Upper lobe of left lung (tissue), 4 donors: ENCODE data around the gene SVEP1.

Experiments
- EP300 ChIP-seq, 4 donors: sonication (generic); formaldehyde crosslinking; IDR thresholded peaks; one replicate each; pipeline ENCODE4 v1.5.1; 2017; ENCODE audit warnings: antibody characterized with exemption in 4 of 4, control low read depth in 2 of 4
- POLR2A ChIP-seq, 4 donors: fragments of 450-650 bp; IDR thresholded peaks; one replicate each; pipeline ENCODE4 v1.5.1; 2016 to 2017; ENCODE audit warnings: antibody characterized with exemption in 4 of 4, mild to moderate bottlenecking in 2 of 4
- TF ChIP-seq, protein P1 (sequence below), 6 experiments: fragments of 450-650 bp in 4 of 6; fragments of 200-600 bp in 2 of 6; sonication (generic) in 2 of 6; IDR thresholded peaks; one replicate each; pipeline ENCODE4 v1.5.1; 2016 to 2019; ENCODE audit warnings: antibody characterized with exemption in 6 of 6

DNA sequence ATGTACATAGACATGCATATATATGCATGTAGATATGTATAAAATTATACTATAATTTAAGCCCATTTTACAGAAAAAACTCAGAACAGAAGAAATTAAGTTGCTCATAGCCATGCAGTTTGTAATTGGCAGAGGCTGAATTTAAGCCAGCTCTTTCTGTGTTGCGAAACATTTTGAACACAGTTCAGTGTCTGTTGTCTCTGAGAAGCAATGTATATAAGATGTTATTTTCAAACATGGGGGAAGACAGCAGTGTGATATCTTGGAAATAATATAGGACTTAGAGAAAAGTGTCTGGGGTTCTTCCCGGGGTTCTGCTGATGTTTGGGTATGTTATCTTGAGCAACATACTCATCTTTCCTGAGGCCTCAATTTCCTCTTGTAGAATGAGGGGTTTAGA lies 37.6 kb downstream of the SVEP1 start:
- no peak for TF ChIP-seq POLR2A (IDR thresholded peaks at IDR 0.05)
- TF ChIP-seq, protein P1, sequence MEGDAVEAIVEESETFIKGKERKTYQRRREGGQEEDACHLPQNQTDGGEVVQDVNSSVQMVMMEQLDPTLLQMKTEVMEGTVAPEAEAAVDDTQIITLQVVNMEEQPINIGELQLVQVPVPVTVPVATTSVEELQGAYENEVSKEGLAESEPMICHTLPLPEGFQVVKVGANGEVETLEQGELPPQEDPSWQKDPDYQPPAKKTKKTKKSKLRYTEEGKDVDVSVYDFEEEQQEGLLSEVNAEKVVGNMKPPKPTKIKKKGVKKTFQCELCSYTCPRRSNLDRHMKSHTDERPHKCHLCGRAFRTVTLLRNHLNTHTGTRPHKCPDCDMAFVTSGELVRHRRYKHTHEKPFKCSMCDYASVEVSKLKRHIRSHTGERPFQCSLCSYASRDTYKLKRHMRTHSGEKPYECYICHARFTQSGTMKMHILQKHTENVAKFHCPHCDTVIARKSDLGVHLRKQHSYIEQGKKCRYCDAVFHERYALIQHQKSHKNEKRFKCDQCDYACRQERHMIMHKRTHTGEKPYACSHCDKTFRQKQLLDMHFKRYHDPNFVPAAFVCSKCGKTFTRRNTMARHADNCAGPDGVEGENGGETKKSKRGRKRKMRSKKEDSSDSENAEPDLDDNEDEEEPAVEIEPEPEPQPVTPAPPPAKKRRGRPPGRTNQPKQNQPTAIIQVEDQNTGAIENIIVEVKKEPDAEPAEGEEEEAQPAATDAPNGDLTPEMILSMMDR (IDR thresholded peaks at IDR 0.05): no peak
- TF ChIP-seq EP300 (IDR thresholded peaks at IDR 0.05): no peak
